K562 (cell line): ENCODE data around the gene LSM12. TPM values are rescaled to one million over a fixed set of nuclear protein-coding genes. Genes with fewer than 3 reads are reported as not detected.
"Not testable (repeated sequence)": the region's sequence is repeated elsewhere in the genome, so short reads cannot be mapped to it uniquely, and the experiment has no call there.

ENCODE experiments used
- ATAC-seq: fragments of 200-7000 bp; cut with Tn5 transposase; 3 replicates; pipeline ENCODE4 v1.9.1; 2020; ENCODE audit warnings: moderate library complexity
- BruUV-seq: library from RNA; stranded (reverse); fragments of 400-500 nt; replicated peaks from 2 replicates; lab custom pipeline; 2021; lab: Mats Ljungman, UMichigan
- CTCF ChIA-PET: fragments of 300-600 bp; formaldehyde crosslinking; extraction: SDS; loops from one replicate; lab custom pipeline; 2021; ENCODE audit warnings: low intra/inter-chr PET ratio; lab: Yijun Ruan, JAX
- POLR2A ChIA-PET: fragments of 300-600, 350-650 bp; sonication (Branson Sonifier 250); formaldehyde crosslinking; extraction: SDS; loops from one replicate; lab custom pipeline; 2021; ENCODE audit warnings: antibody characterized with exemption, inconsistent platforms; lab: Yijun Ruan, JAX
- DNase-seq, 4 experiments: peaks; one replicate each; pipeline versions ENCODE4 v3.0.0 to v3.0.0-alpha.2; 2011 to 2018; ENCODE audit warnings: low spot score in 3 of 4, mixed read lengths in 3 of 4; ENCODE audit errors: extremely low read depth in 1 of 4
- FAIRE-seq: peaks from 2 replicates; lab custom pipeline; 2011; peaks lifted over from hg19 to GRCh38; lab: Jason Lieb, UNC
- H2AFZ ChIP-seq: 2 replicates; pipeline ENCODE4 v1.6.0; 2011; ENCODE audit warnings: low read depth, low read length, control low read depth, inconsistent platforms
- H3K27ac ChIP-seq: fragments of 200-600 bp; 3 replicates; pipeline ENCODE4 v1.8.0; 2011; ENCODE audit warnings: low read depth, mild to moderate bottlenecking, control low read depth, inconsistent platforms, low read length, moderate library complexity, mixed read lengths; ENCODE audit errors: extremely low read depth
- H3K27me3 ChIP-seq, 2 experiments: fragments of 300-600 bp in 1 of 2; 2 replicates in 1 of 2; 3 replicates in 1 of 2; pipeline versions ENCODE4 v1.6.0 to v1.8.0; 2011; ENCODE audit warnings: inconsistent platforms in 2 of 2, low read length in 2 of 2, mild to moderate bottlenecking in 1 of 2, mixed read lengths in 1 of 2, moderate library complexity in 1 of 2; ENCODE audit not compliant: control insufficient read depth in 2 of 2, insufficient read depth in 2 of 2
- H3K36me3 ChIP-seq: fragments of 300-600 bp; 3 replicates; pipeline ENCODE4 v1.8.0; 2011; ENCODE audit warnings: mild to moderate bottlenecking, low read length, inconsistent platforms; ENCODE audit not compliant: control insufficient read depth, insufficient read depth
- H3K4me1 ChIP-seq, 2 experiments: fragments of 200-600 bp in 1 of 2; replicated peaks in 1 of 2; 2 replicates in 1 of 2; 3 replicates in 1 of 2; pipeline versions ENCODE4 v1.5.1 to v1.8.0; 2011; ENCODE audit warnings: inconsistent platforms in 2 of 2, low read length in 2 of 2, mild to moderate bottlenecking in 1 of 2, mixed read lengths in 1 of 2, moderate library complexity in 1 of 2; ENCODE audit not compliant: control insufficient read depth in 2 of 2, insufficient read depth in 2 of 2
- H3K4me2 ChIP-seq: 2 replicates; pipeline ENCODE4 v1.6.1; 2011; ENCODE audit warnings: low read length, control low read depth, inconsistent platforms, mixed read lengths; ENCODE audit not compliant: insufficient read depth
- H3K4me3 ChIP-seq: fragments of 200-600 bp; sonication (generic), shearing (Covaris generic); 2 replicates; pipeline ENCODE4 v1.5.1; 2016; ENCODE audit warnings: control low read depth, inconsistent platforms
- H3K79me2 ChIP-seq: fragments of 200-600 bp; 3 replicates; pipeline ENCODE4 v1.8.0; 2011; ENCODE audit warnings: low read length, inconsistent platforms; ENCODE audit not compliant: control insufficient read depth, insufficient read depth
- H3K9ac ChIP-seq, 2 experiments: 2 replicates each; pipeline versions ENCODE4 v1.6.0 to v1.6.1; 2011; ENCODE audit warnings: low read depth in 2 of 2, low read length in 2 of 2, control low read depth in 1 of 2, inconsistent platforms in 1 of 2, mild to moderate bottlenecking in 1 of 2, mixed read lengths in 1 of 2; ENCODE audit not compliant: insufficient read depth in 1 of 2
- H3K9me1 ChIP-seq: one replicate; pipeline ENCODE4 v1.6.0; 2011; ENCODE audit warnings: inconsistent platforms, mild to moderate bottlenecking, low read length, moderate library complexity; ENCODE audit not compliant: control insufficient read depth, insufficient read depth
- H3K9me3 ChIP-seq: replicated peaks from 2 replicates; pipeline ENCODE4 v1.5.1; 2011; ENCODE audit warnings: low read depth, low read length, inconsistent platforms; ENCODE audit not compliant: control insufficient read depth, insufficient read depth
- H4K20me1 ChIP-seq: replicated peaks from 2 replicates; pipeline ENCODE4 v1.6.1; 2011; ENCODE audit warnings: low read length, inconsistent platforms, mixed read lengths; ENCODE audit not compliant: control insufficient read depth, insufficient read depth
- REST ChIP-seq, 2 experiments: fragments of 450-650 bp; formaldehyde crosslinking in 1 of 2; IDR thresholded peaks; 2 replicates each; pipeline versions ENCODE4 v1.4.0 to v1.6.1; 2014 to 2020; ENCODE audit warnings: mild to moderate bottlenecking in 2 of 2, borderline replicate concordance in 1 of 2, low read depth in 1 of 2
- WGBS: fragments of 100-300 bp; shearing (Covaris generic); methylation state at CpG from one replicate; pipeline ENCODE4 v1.1.6; 2016; ENCODE audit warnings: low coverage, mixed read lengths; ENCODE audit not compliant: insufficient coverage; ENCODE audit errors: missing lambda C conversion rate; 5-methylcytosine and 5-hydroxymethylcytosine counted together
- in situ Hi-C: fragments of 300-500 bp; cut with MboI; formaldehyde crosslinking; loops from 4 replicates; pipeline ENCODE4 v1.15.0; 2018; ENCODE audit warnings: inconsistent platforms, mixed read lengths
- intact Hi-C: fragments of 100-400 bp; cut with micrococcal nuclease; formaldehyde crosslinking; loops from 2 replicates; pipeline ENCODE4 v1.14.2; 2022
- polyA plus RNA-seq, 8 experiments: library from polyadenylated mRNA; depleted of rRNA in 4 of 8; stranded (reverse) in 5 of 8; unstranded in 3 of 8; fragments of >200 nt; fragmentation: Nextera tagmentation in 2 of 8; fragmentation: Illumina TruSeq in 1 of 8; extraction: Ambion mirVana in 2 of 8; extraction: Trizol in 1 of 8; gene quantifications; 2 replicates each; pipeline versions ENCODE4 v1.2.1 to v1.2.3, GENCODE V29; 2011 to 2014; ENCODE audit warnings: inconsistent platforms in 1 of 8, missing spikeins in 1 of 8
- total RNA-seq, 7 experiments: library from RNA; depleted of rRNA in 6 of 7; stranded (reverse); fragments of >200 nt in 6 of 7; fragmentation: Illumina TruSeq in 2 of 7; extraction: Trizol in 2 of 7; gene quantifications; 2 replicates each; pipeline versions ENCODE4 v1.2.1 to v1.2.3, GENCODE V29; 2011 to 2021; ENCODE audit warnings: low replicate concordance in 1 of 7

LSM12 gene
- total and polyA plus RNA-seq, 9 of the 15 experiments (the other 6 are each of a cell fraction or from before 2014, with no cell fraction given) = 53.0 to 258 (median 89.3) TPM

DNA sequence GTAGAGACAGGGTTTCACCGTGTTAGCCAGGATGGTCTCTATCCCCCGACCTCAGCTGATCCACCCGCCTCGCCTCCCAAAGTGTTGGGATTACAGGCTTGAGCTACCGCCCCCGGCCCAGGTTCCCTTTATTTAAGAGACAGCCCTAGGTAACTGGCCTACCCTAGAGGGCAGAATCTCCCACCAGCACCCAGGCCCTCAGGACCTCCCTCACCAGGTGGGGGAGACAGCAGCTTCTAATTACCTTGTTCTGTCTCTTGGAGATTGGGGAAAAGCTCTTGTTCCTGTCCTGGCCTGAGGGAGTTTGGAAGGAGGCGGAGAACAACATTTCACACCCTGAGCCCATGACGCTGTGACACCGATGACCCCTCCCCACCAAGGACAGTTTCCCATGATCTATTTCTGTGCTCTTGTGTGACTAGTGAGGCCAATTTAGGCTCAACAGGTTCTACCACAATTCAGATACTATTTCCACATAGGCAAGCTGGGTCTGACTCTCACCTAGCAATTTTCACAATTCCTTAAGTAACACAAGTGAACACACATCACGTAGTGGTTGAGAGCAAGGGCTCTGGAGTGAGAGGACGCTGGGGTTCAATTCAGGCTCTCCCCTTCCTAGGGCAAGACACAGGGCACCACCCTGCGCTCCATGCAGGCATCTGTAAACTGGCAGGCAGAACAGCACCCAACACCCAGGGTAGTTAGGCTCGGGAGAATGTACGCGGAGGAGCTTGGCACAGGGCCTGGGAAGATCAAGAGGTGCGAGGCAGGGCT is 36.6 kb upstream of the LSM12 start (continued):
- peak; percentile 15; the same call in 1 of the 2 replicates for TF ChIP-seq REST (IDR thresholded peaks at IDR 0.05; ENCODE audit: borderline replicate concordance)
- TF ChIP-seq REST (CRISPR knock-in tag; IDR thresholded peaks at IDR 0.05; ENCODE audit: low read depth) = no peak

GRCh38 chr17:44101858-44102257 is 35.4 kb upstream of the LSM12 start:
- H3K9me3 ChIP-seq, H3K9me1 ChIP-seq, in situ Hi-C loops, intact Hi-C loops, ATAC-seq, DNase-seq, BruUV-seq, FAIRE-seq, H3K36me3 ChIP-seq, H3K4me3 ChIP-seq, H4K20me1 ChIP-seq, H3K79me2 ChIP-seq, CTCF ChIA-PET, H2AFZ ChIP-seq, H3K4me2 ChIP-seq, H3K27ac ChIP-seq, H3K9ac ChIP-seq, H3K27me3 ChIP-seq: not testable (repeated sequence)
- WGBS = 72% methylated on average over 6 of the region's 6 CpGs
- H3K4me1 ChIP-seq = peaks cover 17 to 36% of the 10 kb centered on the region in 2 experiments
- POLR2A ChIA-PET = interaction anchor here (0.7 to 3.6 kb wide), 6 partner anchors 10 to 255 kb away, joined by 3 to 19 read pairs (median 4); partner anchors contain the start of genes CD300LG and LSM12
